Adrenal gland (tissue), 12 donors: ENCODE measurements around the gene GSK3A. TPM values are rescaled to one million over a fixed set of nuclear protein-coding genes. Genes with fewer than 3 reads are reported as not detected.

Experiments used
- DNase-seq, 7 donors: peaks; one replicate each; pipeline ENCODE4 v3.0.0-alpha.2; 2019 to 2020
- H3K27ac ChIP-seq, 5 donors: fragments of 200-600 bp; sonication (generic) in 4 of 5; 1 replicate in 3 of 5; 2 replicates in 2 of 5; pipeline versions ENCODE4 v1.5.1 to v1.8.0; 2016 to 2020; ENCODE audit warnings: mild to moderate bottlenecking in 1 of 5
- H3K27me3 ChIP-seq: fragments of 200-600 bp; 2 replicates; pipeline ENCODE4 v1.8.0; 2021
- H3K36me3 ChIP-seq, 2 donors: fragments of 200-600 bp; replicated peaks in 1 of 2; 1 replicate in 1 of 2; 2 replicates in 1 of 2; pipeline versions ENCODE4 v1.5.1 to v1.8.0; 2018 to 2022
- H3K4me1 ChIP-seq, 2 donors: fragments of 200-600 bp; replicated peaks in 1 of 2; 1 replicate in 1 of 2; 2 replicates in 1 of 2; pipeline versions ENCODE4 v1.5.1 to v1.8.0; 2018 to 2021
- H3K4me3 ChIP-seq, 4 donors: fragments of 200-600 bp; sonication (generic) in 3 of 4; one replicate each; pipeline ENCODE4 v1.5.1; 2016 to 2018
- H3K9me3 ChIP-seq, 3 donors: fragments of 200-600 bp; sonication (generic) in 1 of 3; replicated peaks in 1 of 3; 1 replicate in 2 of 3; 2 replicates in 1 of 3; pipeline versions ENCODE4 v1.5.1 to v1.8.0; 2016 to 2021
- POLR2A ChIP-seq, 2 donors: fragments of 450-650 bp; IDR thresholded peaks; one replicate each; pipeline ENCODE4 v1.6.1; 2017; ENCODE audit warnings: antibody characterized with exemption in 2 of 2, mild to moderate bottlenecking in 2 of 2, moderate library complexity in 1 of 2
- WGBS, 4 donors: extraction: QIAGEN DNeasy Blood & Tissue Kit in 2 of 4; methylation state at CpG; one replicate each; pipeline versions ENCODE4 v1.1.5 to v1.1.7; 2013 to 2017; 5-methylcytosine and 5-hydroxymethylcytosine counted together
- intact Hi-C, 2 donors: fragments of 100-400 bp; cut with DNase I; formaldehyde crosslinking; loops; one replicate each; pipeline versions ENCODE4 v1.14.1 to v1.15.0; 2022 to 2023
- polyA plus RNA-seq, 3 donors: library from polyadenylated mRNA; stranded (reverse); fragments of 200-250 nt in 2 of 3; fragments of 350-450 nt in 1 of 3; fragmentation: Illumina TruSeq in 1 of 3; extraction: RNeasy Lipid Tissue Mini Kit (QIAGEN cat#74804) in 1 of 3; gene quantifications; one replicate each; pipeline ENCODE4 v1.2.3, GENCODE V29; 2013 to 2014
- total RNA-seq, 9 donors: library from RNA; depleted of rRNA in 4 of 9; stranded (reverse); fragments of >200 nt in 4 of 9; fragments of 120-200 nt in 1 of 9; fragmentation: NEBNext Ultra II Directional in 1 of 9; extraction: Animal tissue kit (Norgen Biotek cat#: 25700) in 1 of 9; gene quantifications; one replicate each; pipeline versions ENCODE4 v1.1.0 to v1.2.4, GENCODE V29; 2013 to 2023
- TF ChIP-seq, protein P1 (sequence below), 6 experiments: fragments of 450-650 bp in 4 of 6; fragments of 200-600 bp in 2 of 6; sonication (generic) in 1 of 6; IDR thresholded peaks; 1 replicate in 5 of 6; 2 replicates in 1 of 6; pipeline versions ENCODE4 v1.5.1 to v1.8.0; 2016 to 2021; ENCODE audit warnings: antibody characterized with exemption in 6 of 6, mild to moderate bottlenecking in 2 of 6, moderate library complexity in 1 of 6
- donor health status: healthy with polysubstance abuse.
- donor health status: Bipolar disorder and iron deficiency.
- donor health status: DM: yes; HTN: yes; CAD: no.
- donor health status: DM: no; HTN: no; CAD: no.
- donor health status: DM: no; HTN: no; CAD: no.
- donor health status: DM: yes; HTN: yes; CAD: no.

The GSK3A gene
- total and polyA plus RNA-seq, 12 donors = 19.5 to 94.9 (median 49.7) TPM

GRCh38 chr19:42287827-42288107 lies 45.4 kb upstream of the GSK3A start:
- intact Hi-C loops = no loop called here
- Histone ChIP-seq H3K4me1 (peaks cover 32% of the 10 kb centered on the region in 2 donors), H3K27me3 (no peaks in the 10 kb centered on the region), H3K36me3 (peaks cover 0 to 60% of the 10 kb centered on the region in 2 donors), H3K9me3 (no peaks in the 10 kb centered on the region), H3K4me3 (no peak overlapping the region), H3K27ac (no peak overlapping the region)
- no peak for TF ChIP-seq POLR2A (IDR thresholded peaks at IDR 0.05)
- TF ChIP-seq, protein P1, sequence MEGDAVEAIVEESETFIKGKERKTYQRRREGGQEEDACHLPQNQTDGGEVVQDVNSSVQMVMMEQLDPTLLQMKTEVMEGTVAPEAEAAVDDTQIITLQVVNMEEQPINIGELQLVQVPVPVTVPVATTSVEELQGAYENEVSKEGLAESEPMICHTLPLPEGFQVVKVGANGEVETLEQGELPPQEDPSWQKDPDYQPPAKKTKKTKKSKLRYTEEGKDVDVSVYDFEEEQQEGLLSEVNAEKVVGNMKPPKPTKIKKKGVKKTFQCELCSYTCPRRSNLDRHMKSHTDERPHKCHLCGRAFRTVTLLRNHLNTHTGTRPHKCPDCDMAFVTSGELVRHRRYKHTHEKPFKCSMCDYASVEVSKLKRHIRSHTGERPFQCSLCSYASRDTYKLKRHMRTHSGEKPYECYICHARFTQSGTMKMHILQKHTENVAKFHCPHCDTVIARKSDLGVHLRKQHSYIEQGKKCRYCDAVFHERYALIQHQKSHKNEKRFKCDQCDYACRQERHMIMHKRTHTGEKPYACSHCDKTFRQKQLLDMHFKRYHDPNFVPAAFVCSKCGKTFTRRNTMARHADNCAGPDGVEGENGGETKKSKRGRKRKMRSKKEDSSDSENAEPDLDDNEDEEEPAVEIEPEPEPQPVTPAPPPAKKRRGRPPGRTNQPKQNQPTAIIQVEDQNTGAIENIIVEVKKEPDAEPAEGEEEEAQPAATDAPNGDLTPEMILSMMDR (IDR thresholded peaks at IDR 0.05) = no peak
- DNase-seq = peak in 1 of 7 donors; percentile 20
- 86 to 93% (median 90%) methylated on average over 10 of the region's 10 CpGs for WGBS, 4 donors

- 83 to 89% (median 86%) methylated on average over 12 to 30 of the region's 30 CpGs for WGBS, 4 donors
- intact Hi-C loops = no loop called here
- H3K27ac ChIP-seq = peak overlapping the region in 2 of 5 donors; percentile 85 to 100
- no peaks in the 10 kb centered on the region for H3K9me3 ChIP-seq
- no peak for TF ChIP-seq POLR2A (IDR thresholded peaks at IDR 0.05)
- TF ChIP-seq, protein P1 (IDR thresholded peaks at IDR 0.05) = no peak
- DNase-seq = peak in 4 of 7 donors; percentile 17 to 61 (median 26)
- no peak overlapping the region for H3K4me3 ChIP-seq
- H3K27me3 ChIP-seq = no peaks in the 10 kb centered on the region
- H3K36me3 ChIP-seq = peaks cover 0 to 54% of the 10 kb centered on the region in 2 donors
- peaks cover 36 to 38% of the 10 kb centered on the region in 2 donors for H3K4me1 ChIP-seq
Measured at GRCh38 chr19:42287017-42287826, 44.8 kb upstream of the GSK3A start.

DNA sequence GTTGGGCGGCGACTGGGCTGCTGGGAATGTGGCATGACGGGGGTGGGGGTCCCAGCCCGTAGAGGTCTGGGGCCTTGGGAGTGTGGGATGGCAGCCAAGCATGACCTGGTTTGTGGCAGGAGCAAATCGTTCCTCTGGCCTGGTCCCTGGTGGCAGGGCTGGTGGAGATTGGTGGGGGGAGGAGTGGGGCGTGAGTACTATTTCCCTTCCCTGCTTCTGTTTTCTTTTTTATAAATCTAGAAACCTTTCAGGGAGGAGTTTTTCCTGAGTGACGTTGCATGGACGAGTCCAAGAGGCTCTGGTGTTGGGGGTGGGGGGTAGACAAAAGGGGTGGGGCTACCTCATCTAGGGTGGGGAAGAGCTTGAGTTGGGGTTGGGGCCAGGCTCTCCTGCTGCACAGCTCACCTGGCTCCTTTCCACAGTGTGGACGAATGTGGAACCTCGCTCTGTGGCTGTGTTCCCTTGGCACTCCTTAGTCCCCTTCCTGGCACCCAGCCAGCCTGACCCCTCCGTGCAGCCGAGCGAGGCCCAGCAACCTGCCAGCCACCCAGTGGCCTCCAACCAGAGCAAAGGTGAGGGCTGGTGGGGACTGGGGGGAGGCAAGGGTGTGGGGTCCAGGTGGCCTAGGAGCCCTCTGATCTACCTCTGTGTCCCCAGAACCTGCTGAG lies 44.1 kb upstream of the GSK3A start:
- H3K4me3 ChIP-seq = peak overlapping the region in 1 of 4 donors; percentile 14
- no peaks in the 10 kb centered on the region for H3K27me3 ChIP-seq
- H3K36me3 ChIP-seq = peaks cover 0 to 47% of the 10 kb centered on the region in 2 donors
- peak overlapping the region in 4 of 5 donors; percentile 49 to 100 (median 78) for H3K27ac ChIP-seq
- H3K9me3 ChIP-seq = no peaks in the 10 kb centered on the region
- H3K4me1 ChIP-seq = peaks cover 44 to 45% of the 10 kb centered on the region in 2 donors
- DNase-seq = peak; percentile 71 to 85 (median 75)
- peak in 1 of 2 donors; percentile 57 for TF ChIP-seq POLR2A (IDR thresholded peaks at IDR 0.05)
- TF ChIP-seq, protein P1 (IDR thresholded peaks at IDR 0.05) = no peak
- 13 to 19% (median 17%) methylated on average over 10 to 13 of the region's 13 CpGs for WGBS, 4 donors
- intact Hi-C loops = no loop called here

- WGBS, 4 donors = 18 to 30% (median 22%) methylated on average over 6 of the region's 6 CpGs
- Histone ChIP-seq H3K27ac (peak overlapping the region in 4 of 5 donors; percentile 49 to 100 (median 78)), H3K4me3 (peak overlapping the region in 1 of 4 donors; percentile 14), H3K4me1 (peaks cover 49 to 50% of the 10 kb centered on the region in 2 donors), H3K36me3 (peaks cover 0 to 42% of the 10 kb centered on the region in 2 donors), H3K27me3 (no peaks in the 10 kb centered on the region), H3K9me3 (no peaks in the 10 kb centered on the region)
- peak in 1 of 7 donors; percentile 29 for DNase-seq
- TF ChIP-seq, protein P1 (IDR thresholded peaks at IDR 0.05) = no peak
- TF ChIP-seq POLR2A (IDR thresholded peaks at IDR 0.05) = no peak
- intact Hi-C loops = no loop called here
Measured at GRCh38 chr19:42285988-42286348, 43.6 kb upstream of the GSK3A start.
